GM12865 (cell line): Measurements from ENCODE around the gene CNTN6.

Source experiments
- DNase-seq: peaks from one replicate; pipeline ENCODE4 v3.0.0; 2010; ENCODE audit warnings: low read depth
- H3K4me3 ChIP-seq: 2 replicates; pipeline ENCODE4 v1.5.1; 2011; ENCODE audit warnings: mild to moderate bottlenecking, low read depth, low read length, control low read depth
- CTCF ChIP-seq: IDR thresholded peaks from 2 replicates; pipeline ENCODE4 v1.5.1; 2011; ENCODE audit warnings: low read length, control low read depth, low read depth, inconsistent platforms; ENCODE audit not compliant: insufficient read depth; ENCODE audit errors: missing control alignments

CNTN6 gene

DNA sequence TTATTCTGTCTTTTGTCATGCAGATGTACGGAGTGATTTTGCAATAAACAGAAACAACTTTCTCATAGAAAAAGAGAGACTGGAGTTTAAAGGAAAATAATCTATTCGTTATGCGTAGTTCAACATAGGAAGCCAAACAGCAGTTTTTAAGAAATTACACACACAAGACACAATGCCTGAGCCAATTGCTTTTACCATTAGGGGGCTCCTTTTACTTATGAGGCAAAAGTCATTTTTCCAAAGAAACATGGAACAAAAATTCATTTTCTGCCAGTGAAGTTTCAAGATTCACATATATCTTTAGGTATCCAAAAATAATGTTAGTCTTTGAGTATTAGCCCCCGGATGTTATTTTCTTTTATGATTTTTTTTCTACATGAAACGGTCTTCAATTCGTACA is 10.7 kb downstream of the CNTN6 start:
- no peak for TF ChIP-seq CTCF
- no peak overlapping the region for H3K4me3 ChIP-seq
- no peak for DNase-seq

GRCh38 chr3:1117843-1118473 is 25.1 kb downstream of the CNTN6 start:
- DNase-seq = no peak
- TF ChIP-seq CTCF = no peak
- H3K4me3 ChIP-seq = no peak overlapping the region

- H3K4me3 ChIP-seq = no peak overlapping the region
- DNase-seq = no peak
- TF ChIP-seq CTCF = no peak
Observed at GRCh38 chr3:1131166-1131565, 38.3 kb downstream of the CNTN6 start.

- no peak for TF ChIP-seq CTCF
- no peak for DNase-seq
- no peak overlapping the region for H3K4me3 ChIP-seq
Observed at GRCh38 chr3:1135194-1135593, 42.4 kb downstream of the CNTN6 start.

- no peak for TF ChIP-seq CTCF
- H3K4me3 ChIP-seq = no peak overlapping the region
- no peak for DNase-seq
Observed at GRCh38 chr3:1138036-1138435, 45.2 kb downstream of the CNTN6 start.

DNA sequence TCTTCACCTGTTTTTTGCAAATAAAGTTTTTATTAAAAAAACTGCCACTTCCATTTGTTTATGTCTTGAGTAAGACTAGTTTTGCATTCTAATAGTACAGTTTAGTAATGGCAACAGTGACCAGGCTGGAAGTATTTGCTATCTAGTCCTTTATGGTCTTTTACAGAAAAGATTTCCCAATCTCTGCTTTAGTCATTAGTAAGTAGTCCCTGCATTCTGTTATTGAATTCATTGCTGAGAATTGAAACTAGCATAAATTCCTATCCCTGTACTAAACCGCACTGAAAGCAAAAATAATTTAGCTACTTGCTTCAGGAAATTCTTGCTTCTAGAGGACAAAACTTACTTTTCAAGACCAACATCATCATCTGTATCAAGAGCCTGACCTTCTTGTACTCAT is 46.2 kb downstream of the CNTN6 start:
- DNase-seq = no peak
- TF ChIP-seq CTCF = no peak
- H3K4me3 ChIP-seq = no peak overlapping the region

DNA sequence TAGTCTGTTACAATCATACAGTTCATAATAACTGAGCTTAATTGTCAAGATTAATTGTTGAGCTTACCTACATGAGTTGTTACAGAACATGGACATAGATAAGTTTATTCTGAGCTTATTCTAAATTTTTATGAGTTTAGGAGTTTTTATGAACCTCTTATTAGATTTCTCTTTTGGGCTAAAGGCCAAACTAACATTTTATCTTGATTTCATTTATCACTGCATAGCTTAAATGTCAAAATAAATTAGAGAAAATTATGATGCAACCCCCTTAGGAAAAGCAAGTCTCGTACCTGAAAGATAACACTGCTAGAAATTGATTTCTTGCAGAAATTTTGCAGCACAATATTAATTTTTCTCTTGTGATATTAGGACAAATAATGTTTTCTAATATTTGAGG is 54.5 kb downstream of the CNTN6 start:
- DNase-seq = no peak
- TF ChIP-seq CTCF = no peak
- no peak overlapping the region for H3K4me3 ChIP-seq
